HG03520 (cell line): ENCODE measurements around the gene SCMH1.

Experiments
- ATAC-seq: cut with Tn5 transposase; IDR thresholded peaks from one replicate; pipeline ENCODE4 v1.9.1; 2021; ENCODE audit warnings: mild to moderate bottlenecking, moderate library complexity; ENCODE audit not compliant: unreplicated experiment

SCMH1 gene

GRCh38 chr1:41010345-41010744, 231.8 kb downstream of the SCMH1 start:
- ATAC-seq, result no peak

- no peak for ATAC-seq
Measured at GRCh38 chr1:41009466-41009865, 232.6 kb downstream of the SCMH1 start.

- ATAC-seq, result no peak
Measured at GRCh38 chr1:41006942-41007865, 234.9 kb downstream of the SCMH1 start.

GRCh38 chr1:41005876-41006275, 236.2 kb downstream of the SCMH1 start:
- no peak for ATAC-seq

DNA sequence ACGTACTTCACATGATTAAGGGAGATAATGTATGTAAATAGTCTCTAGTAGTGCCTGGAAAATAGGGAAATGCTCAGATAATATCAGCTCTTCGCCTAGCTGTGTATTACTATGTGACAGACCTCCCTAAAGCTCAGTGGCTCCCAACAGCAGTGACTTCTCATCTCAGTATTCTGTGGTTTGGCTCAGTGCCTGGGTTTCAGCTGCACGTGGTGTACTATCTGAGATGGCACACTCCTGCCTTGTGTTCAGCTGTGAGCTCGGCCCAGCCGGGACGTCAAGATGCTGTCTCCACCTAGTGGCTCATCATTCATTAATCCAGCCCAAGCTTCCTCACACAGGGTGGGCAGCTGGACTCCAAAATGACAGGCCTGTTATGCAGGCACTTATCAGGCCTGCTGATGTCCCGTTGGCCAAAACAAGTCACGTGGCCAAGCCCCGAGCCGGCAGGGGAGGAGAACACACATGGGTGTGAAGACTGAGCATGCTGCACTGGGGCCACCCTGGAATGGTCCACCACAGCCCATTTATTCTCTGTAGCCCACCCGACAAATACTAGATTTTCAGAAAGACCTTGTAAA, 238.4 kb downstream of the SCMH1 start:
- peak; percentile 95 for ATAC-seq

- ATAC-seq, result no peak
Measured at GRCh38 chr1:41003127-41003639, 238.9 kb downstream of the SCMH1 start.

GRCh38 chr1:40998668-40999067, 243.4 kb downstream of the SCMH1 start:
- no peak for ATAC-seq

GRCh38 chr1:40997096-40997495, 245.0 kb downstream of the SCMH1 start:
- no peak for ATAC-seq

GRCh38 chr1:40989066-40989465, 253.0 kb downstream of the SCMH1 start:
- no peak for ATAC-seq

DNA sequence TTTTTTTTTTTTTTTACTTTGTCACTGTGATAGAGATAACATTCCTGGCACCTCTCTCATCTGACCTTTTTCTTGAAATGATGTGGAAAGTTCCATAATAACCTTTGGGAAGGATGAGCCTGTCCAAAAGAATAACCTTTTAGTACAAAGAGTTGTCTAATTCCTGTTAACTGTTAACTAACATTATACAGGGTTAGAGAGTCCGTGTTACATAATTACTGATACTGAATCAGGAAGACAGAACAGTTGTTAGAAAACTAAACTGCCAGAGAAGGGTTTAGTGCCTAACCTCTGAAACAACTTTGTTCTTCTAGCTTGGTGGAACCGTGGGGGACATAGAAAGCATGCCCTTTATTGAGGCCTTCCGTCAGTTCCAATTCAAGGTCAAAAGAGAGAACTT, 253.8 kb downstream of the SCMH1 start:
- ATAC-seq, result no peak

DNA sequence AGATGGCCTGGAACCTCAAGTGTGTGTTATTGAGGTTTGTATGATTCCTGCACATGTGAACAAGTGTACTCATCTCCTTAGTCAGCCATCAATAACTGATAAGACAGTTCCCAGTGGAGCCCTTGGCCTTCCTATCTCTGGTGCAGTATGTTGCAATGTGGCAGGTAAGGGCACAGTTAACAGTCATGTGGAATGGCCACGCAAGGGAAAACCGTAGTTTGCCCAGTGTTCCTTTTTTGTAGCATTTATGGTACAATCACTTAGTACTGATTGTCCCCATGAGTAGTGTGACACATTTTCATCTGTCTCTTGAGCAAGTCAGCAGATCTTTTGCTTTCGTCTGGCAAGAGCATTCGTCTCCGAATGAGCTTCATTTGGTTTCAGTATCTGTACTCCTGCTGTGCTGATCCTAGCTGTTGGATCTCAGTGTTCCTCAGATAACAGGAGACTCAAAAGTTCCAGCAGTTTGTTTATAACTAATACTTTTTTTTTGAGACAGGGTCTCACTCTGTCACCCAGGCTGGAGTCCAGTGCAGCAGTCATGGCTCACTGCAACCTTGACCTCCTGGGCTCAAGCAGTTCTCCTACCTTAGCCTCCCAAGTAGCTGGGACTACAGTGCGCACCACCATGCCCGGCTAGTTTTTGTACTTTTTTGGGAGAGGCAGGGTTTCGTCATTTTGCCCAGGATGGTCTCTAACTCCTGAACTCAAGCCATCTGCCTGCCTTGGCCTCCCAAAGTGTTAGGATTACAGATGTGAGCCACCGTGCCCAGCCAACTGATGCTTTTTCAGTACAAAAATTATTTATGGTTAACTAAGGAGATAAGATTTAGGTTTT, 254.4 kb downstream of the SCMH1 start:
- ATAC-seq, result no peak

- ATAC-seq, result no peak
Measured at GRCh38 chr1:40986956-40987355, 255.2 kb downstream of the SCMH1 start.

DNA sequence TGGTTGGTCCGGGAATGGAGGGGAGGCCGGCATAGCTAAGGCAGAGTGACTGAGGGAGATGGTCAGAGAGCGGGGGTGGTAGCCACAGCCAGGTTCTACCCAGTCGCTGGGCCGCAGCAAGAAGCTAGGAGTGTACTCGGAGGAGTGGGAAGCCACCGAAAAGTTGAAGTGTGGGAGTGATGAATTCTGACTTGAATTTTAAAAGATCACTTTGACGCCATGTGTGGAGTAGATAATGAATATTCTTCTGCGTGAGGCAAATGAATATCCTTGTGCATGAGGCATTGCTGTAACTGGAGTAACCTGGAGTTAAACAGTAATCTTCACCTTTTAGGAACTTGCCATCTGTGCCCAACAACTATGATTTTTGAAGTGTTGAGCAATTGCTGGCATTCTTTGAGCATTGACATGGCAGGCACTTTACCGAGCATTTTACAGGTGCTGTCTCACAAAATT, 255.8 kb downstream of the SCMH1 start:
- ATAC-seq, result no peak

DNA sequence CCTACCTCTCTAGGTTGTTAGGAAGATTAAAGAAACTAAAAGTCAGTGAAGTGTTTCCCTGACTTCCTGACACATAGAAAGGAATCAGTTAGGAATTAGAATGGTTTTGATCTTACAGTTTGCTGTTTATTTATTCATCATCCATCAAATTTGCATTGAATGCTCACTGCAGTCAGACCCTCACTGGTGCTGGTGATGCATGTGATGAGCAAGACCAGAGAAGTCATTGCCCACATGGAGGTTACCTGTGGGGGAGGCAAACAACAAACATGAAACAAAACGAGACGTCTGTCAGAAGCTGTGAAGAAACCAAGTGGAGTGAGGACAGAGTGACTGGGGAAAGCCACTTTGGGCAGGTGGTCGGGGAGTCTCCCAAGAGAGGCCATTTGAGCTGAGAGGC, 256.2 kb downstream of the SCMH1 start:
- ATAC-seq, result no peak

DNA sequence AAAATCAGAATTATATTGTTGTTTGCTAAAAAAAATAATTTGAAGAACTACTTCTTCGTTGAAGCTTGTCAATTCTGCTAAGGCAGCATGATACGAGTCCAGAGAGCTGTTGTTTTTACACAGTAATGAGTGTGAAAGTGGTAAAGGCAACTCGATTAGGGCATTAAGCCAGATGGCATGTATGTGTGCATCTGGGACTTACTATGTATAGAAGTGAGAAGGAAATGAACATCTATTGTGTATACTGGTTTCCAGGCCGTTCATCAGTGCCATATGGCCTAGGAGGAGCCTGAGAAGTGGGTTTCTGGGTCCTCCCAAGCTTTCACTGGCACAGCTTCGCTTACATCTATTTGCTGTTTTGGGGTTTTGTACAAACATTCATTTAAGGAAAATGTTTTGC, 256.9 kb downstream of the SCMH1 start:
- ATAC-seq, result no peak

DNA sequence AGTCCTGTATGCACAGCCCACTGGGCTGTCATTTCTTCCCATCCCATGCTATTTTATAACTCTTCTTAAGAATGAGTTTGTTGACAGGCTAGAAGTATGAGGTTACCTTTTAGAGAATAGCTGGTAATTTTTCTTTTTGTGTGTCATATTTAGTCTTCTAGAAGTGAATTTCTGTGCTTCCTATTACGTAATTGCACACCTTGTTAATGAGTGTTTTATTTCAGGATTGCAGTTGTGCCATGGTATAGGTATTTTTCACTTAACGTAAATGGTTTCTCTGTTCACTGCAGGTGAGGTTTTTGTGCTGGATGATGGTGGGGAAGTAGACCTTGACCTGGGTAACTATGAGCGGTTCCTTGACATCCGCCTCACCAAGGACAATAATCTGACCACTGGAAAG, 257.6 kb downstream of the SCMH1 start:
- no peak for ATAC-seq

- ATAC-seq, result no peak
Measured at GRCh38 chr1:40984066-40984465, 258.0 kb downstream of the SCMH1 start.

- no peak for ATAC-seq
Measured at GRCh38 chr1:40983286-40983685, 258.8 kb downstream of the SCMH1 start.

DNA sequence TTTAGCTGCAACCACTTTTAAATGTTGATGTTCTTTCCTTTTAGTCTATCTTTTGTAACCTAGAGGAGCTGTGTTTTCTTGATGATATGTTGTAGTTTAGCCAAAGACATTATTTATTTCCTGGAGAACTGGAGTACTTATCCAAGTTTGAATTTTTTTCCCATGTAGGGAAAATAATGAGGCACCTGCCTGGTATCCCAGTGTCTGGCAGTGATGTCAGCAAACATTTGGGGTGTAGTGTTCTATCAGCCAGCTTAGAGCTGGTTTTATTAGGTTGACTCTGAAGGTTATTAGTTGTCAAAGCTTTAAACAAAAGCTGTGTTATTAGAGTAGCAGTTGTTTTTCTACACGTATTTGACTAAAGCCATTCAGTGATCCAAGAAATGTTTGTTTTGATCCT, 259.4 kb downstream of the SCMH1 start:
- ATAC-seq, result no peak

- no peak for ATAC-seq
Measured at GRCh38 chr1:40981691-40982448, 260.2 kb downstream of the SCMH1 start.
